ENCODE results near the gene PDIA6.

The PDIA6 gene

DNA sequence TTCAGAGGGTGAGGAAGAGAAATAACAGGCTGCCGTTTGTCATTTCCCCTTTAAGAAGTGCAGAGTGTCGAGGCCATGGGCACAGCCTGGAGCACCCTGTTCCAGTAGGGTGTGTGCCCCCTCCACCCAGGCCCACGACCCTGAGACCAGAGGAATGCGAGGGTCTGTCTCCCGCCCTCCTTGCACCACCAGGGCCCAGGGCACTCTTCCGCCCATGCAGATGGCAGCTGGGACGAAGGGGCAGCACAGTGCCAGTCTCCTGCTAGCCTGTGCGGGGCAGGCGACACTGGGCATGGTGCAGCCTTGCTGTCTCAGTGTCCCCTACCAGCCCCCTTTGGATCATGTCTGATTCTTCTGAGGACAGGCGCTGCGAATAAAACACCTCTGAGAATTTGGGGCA, 15.8 kb upstream of the PDIA6 start:
- no peak overlapping the region for H3K9ac ChIP-seq
- H2AFZ ChIP-seq (ENCODE audit: low read depth) = no peak overlapping the region
- no peaks in the 10 kb centered on the region for H3K36me3 ChIP-seq (ENCODE audit: insufficient read depth)
- H3K4me2 ChIP-seq = no peak overlapping the region
- H3K4me3 ChIP-seq (IDR thresholded peaks at IDR 0.05; ENCODE audit: insufficient read depth, low read depth, low read length) = no peak overlapping the region
- no peaks in the 10 kb centered on the region for H3K79me2 ChIP-seq (ENCODE audit: insufficient read depth, low read depth)
- TF ChIP-seq, protein P1, sequence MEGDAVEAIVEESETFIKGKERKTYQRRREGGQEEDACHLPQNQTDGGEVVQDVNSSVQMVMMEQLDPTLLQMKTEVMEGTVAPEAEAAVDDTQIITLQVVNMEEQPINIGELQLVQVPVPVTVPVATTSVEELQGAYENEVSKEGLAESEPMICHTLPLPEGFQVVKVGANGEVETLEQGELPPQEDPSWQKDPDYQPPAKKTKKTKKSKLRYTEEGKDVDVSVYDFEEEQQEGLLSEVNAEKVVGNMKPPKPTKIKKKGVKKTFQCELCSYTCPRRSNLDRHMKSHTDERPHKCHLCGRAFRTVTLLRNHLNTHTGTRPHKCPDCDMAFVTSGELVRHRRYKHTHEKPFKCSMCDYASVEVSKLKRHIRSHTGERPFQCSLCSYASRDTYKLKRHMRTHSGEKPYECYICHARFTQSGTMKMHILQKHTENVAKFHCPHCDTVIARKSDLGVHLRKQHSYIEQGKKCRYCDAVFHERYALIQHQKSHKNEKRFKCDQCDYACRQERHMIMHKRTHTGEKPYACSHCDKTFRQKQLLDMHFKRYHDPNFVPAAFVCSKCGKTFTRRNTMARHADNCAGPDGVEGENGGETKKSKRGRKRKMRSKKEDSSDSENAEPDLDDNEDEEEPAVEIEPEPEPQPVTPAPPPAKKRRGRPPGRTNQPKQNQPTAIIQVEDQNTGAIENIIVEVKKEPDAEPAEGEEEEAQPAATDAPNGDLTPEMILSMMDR (conservative IDR thresholded peaks at IDR 0.05; ENCODE audit: low read depth, low read length) = no peak
- no peaks in the 10 kb centered on the region for H3K27me3 ChIP-seq (ENCODE audit: insufficient read depth, low read depth)
- peaks cover 4% of the 10 kb centered on the region for H3K4me1 ChIP-seq (ENCODE audit: low read depth, poor library complexity, severe bottlenecking)
- no peaks in the 10 kb centered on the region for H4K20me1 ChIP-seq (ENCODE audit: insufficient read depth)
- no peak overlapping the region for H3K27ac ChIP-seq

DNA sequence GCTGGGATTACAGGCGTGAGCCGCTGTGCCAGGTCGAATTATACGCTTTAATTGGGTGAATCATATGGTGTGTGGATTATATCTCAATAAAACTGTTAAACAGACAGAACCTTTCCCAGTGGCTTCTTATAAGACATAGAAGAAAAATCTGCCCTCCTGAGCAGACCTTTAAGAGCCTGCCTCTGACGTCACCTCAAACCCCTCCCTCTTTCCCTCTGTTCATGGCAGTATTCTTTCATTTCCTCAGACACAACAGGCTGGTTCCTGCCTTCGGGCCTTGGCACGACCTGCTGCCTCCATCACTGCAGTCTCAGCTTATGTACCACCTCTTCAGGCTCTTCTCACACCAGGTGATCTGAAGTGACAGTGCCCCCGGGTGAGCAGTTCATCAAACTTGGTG, 14.0 kb upstream of the PDIA6 start:
- no peaks in the 10 kb centered on the region for H3K4me1 ChIP-seq (ENCODE audit: low read depth, poor library complexity, severe bottlenecking)
- no peaks in the 10 kb centered on the region for H3K27me3 ChIP-seq (ENCODE audit: insufficient read depth, low read depth)

DNA sequence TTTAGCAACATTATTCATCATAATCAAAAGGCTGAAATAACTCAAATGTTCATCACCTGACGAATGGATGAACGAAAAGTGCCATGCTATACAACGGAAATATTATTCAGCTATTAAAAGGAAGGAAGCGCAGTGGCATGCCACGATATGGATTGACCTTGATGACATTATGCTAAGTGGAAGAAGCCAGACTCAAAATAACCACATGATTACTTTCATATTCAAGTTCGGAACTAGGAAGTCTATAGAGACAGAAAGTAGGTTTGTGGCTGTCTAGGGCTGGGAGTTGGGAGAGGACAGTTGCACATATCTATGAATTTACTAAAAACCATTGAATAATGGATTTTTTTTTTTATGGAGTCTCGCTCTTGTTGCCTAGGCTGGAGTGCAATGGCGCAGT, 13.4 kb upstream of the PDIA6 start:
- Histone ChIP-seq H3K4me1 (ENCODE audit: low read depth, poor library complexity, severe bottlenecking) (no peaks in the 10 kb centered on the region), H3K9ac (no peak overlapping the region), H4K20me1 (ENCODE audit: insufficient read depth) (no peaks in the 10 kb centered on the region), H3K36me3 (ENCODE audit: insufficient read depth) (no peaks in the 10 kb centered on the region), H3K4me2 (no peak overlapping the region), H3K27ac (no peak overlapping the region), H3K27me3 (ENCODE audit: insufficient read depth, low read depth) (no peaks in the 10 kb centered on the region), H3K4me3 (IDR thresholded peaks at IDR 0.05; ENCODE audit: insufficient read depth, low read depth, low read length) (no peak overlapping the region), H3K79me2 (ENCODE audit: insufficient read depth, low read depth) (no peaks in the 10 kb centered on the region), H2AFZ (ENCODE audit: low read depth) (no peak overlapping the region)
- TF ChIP-seq, protein P1 (conservative IDR thresholded peaks at IDR 0.05; ENCODE audit: low read depth, low read length) = no peak

More for the DNA sequence above, 14.0 kb upstream of the PDIA6 start:
- H4K20me1 ChIP-seq (ENCODE audit: insufficient read depth) = no peaks in the 10 kb centered on the region
- TF ChIP-seq, protein P1 (conservative IDR thresholded peaks at IDR 0.05; ENCODE audit: low read depth, low read length) = no peak
- no peak overlapping the region for H3K9ac ChIP-seq
- H3K27ac ChIP-seq = no peak overlapping the region
- no peak overlapping the region for H2AFZ ChIP-seq (ENCODE audit: low read depth)
- H3K4me3 ChIP-seq (IDR thresholded peaks at IDR 0.05; ENCODE audit: insufficient read depth, low read depth, low read length) = no peak overlapping the region
- no peaks in the 10 kb centered on the region for H3K36me3 ChIP-seq (ENCODE audit: insufficient read depth)
- H3K4me2 ChIP-seq = no peak overlapping the region
- H3K79me2 ChIP-seq (ENCODE audit: insufficient read depth, low read depth) = no peaks in the 10 kb centered on the region

DNA sequence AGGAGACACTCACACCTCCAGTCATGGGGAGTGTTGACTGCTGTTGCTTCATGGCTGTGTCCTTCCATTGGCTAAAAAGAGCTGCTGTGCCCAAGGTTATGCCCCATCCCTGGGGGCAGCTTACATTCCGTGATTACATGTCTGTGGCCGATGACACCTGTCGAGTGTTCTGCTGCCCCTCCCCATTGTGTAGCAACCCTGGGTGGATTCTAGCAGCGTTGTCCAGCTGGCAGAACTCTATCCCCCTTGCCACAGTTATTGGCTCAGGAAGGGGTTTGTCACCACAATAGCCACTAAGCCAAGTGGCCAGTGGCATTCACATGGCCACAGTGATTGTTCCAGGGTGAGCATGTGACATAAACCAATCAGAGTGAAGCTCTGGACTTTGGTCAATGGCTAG, 11.6 kb upstream of the PDIA6 start:
- no peak overlapping the region for H3K4me3 ChIP-seq (IDR thresholded peaks at IDR 0.05; ENCODE audit: insufficient read depth, low read depth, low read length)
- TF ChIP-seq, protein P1 (conservative IDR thresholded peaks at IDR 0.05; ENCODE audit: low read depth, low read length) = no peak
- no peaks in the 10 kb centered on the region for H3K79me2 ChIP-seq (ENCODE audit: insufficient read depth, low read depth)
- no peaks in the 10 kb centered on the region for H3K4me1 ChIP-seq (ENCODE audit: low read depth, poor library complexity, severe bottlenecking)
- no peaks in the 10 kb centered on the region for H4K20me1 ChIP-seq (ENCODE audit: insufficient read depth)
- H3K9ac ChIP-seq = no peak overlapping the region
- H3K4me2 ChIP-seq = no peak overlapping the region
- H3K27ac ChIP-seq = no peak overlapping the region
- H2AFZ ChIP-seq (ENCODE audit: low read depth) = no peak overlapping the region
- no peaks in the 10 kb centered on the region for H3K27me3 ChIP-seq (ENCODE audit: insufficient read depth, low read depth)
- no peaks in the 10 kb centered on the region for H3K36me3 ChIP-seq (ENCODE audit: insufficient read depth)
